Purkinje cell (primary cell): ENCODE measurements around the gene AP3S1. TPM values are rescaled to one million over a fixed set of nuclear protein-coding genes. Genes with fewer than 3 reads are reported as not detected.

ENCODE experiments used
- polyA plus RNA-seq: library from polyadenylated mRNA; unstranded; fragments of >200 nt; fragmentation: Nextera tagmentation; gene quantifications from 2 replicates; pipeline ENCODE4 v1.2.1, GENCODE V29; 2014

The AP3S1 gene
- 128 and 198 TPM in 2 replicates for polyA plus RNA-seq

GRCh38 chr5:115841382-115842088 lies at the start of gene AP3S1, which contains the start of gene ATG12:
Gene AP3S1, plus strand, starts transcription at chr5:115841935. Its CDS starts 103 bp downstream, at chr5:115842038.
Gene ATG12, minus strand, starts transcription at chr5:115841565. Its CDS starts 13 bp downstream, at chr5:115841552.

DNA sequence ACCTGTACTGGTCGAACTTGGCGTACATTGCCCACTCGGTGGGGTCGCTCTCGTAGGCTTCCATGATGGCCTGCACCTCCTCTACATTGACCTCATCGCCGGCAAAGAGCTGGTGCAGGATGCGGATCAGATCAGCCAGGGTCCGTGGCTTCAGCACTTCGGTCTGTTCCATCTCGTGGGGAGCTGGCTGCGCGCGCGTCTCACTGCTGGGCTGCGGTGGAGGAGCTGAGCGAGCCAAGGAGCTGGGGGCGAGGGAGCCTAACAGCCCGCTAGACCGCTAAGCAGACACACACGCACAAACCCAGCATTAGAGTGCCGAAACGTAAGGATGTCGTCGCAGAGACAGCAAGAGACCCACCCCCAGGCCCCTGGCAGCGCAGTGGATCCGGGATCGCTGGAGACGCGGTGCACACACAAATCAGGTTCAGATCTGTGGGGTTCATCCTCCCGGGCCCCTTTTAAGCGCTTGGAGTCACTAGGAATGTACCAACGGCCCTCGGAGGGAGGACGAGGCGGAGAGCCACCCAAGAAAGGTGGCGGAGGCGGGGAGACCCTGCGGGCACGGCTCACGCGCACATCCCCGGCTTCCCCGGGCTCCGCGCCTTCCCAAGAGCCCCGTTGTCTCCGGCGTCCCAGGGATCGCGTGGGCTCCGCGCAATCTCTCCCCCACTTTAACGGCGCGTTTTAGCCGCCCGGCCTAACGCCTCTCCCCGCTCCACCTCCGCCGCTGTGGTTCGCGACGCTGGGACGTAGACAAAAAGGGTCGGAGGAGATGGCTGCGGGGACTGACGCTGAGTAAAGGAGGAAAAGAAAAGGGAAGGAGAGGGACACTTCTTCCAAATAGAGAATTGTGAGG lies 25.3 kb upstream of the AP3S1 start, which contains the start of gene CDO1:
Gene CDO1 (minus strand): TSS at position 434 of the 856 bp plus-strand sequence. CDS start 262 bp downstream, at position 172.

GRCh38 chr5:115962239-115962564 lies 120.5 kb downstream of the AP3S1 start, which contains the start of gene LVRN:
Gene LVRN, plus strand, starts transcription at chr5:115962475. Its CDS starts 143 bp downstream, at chr5:115962618.

Other genes starting within 250 kb of the AP3S1 start
- gene TICAM2, start 239.5 kb upstream of the AP3S1 start, polyA plus RNA-seq, result 1.6 and 2.7 TPM in 2 replicates
- 112 and 117 TPM in 2 replicates for gene TMED7, start 215.9 kb upstream of the AP3S1 start, polyA plus RNA-seq
- 40.0 and 66.5 TPM in 2 replicates for gene CDO1, start 25.3 kb upstream of the AP3S1 start, polyA plus RNA-seq
- gene ATG12, start 370 bp upstream of the AP3S1 start, polyA plus RNA-seq, result 63.4 and 73.6 TPM in 2 replicates
- not detected in 2 replicates for gene LVRN, start 120.5 kb downstream of the AP3S1 start, polyA plus RNA-seq
- gene ARL14EPL, start 190.5 kb downstream of the AP3S1 start, polyA plus RNA-seq, result not detected in 2 replicates
- gene COMMD10, start 243.1 kb downstream of the AP3S1 start, polyA plus RNA-seq, result 91.7 and 102 TPM in 2 replicates